Measurements from ENCODE around the gene PLK5.
A peak's percentile ranks its signal among the peaks of the same experiment; 100 is the strongest.
"Not testable (repeated sequence)": the region's sequence is repeated elsewhere in the genome, so short reads cannot be mapped to it uniquely, and the experiment has no call there.

Gene PLK5

GRCh38 chr19:1507763-1508506 lies 15.9 kb upstream of the PLK5 start:
- peak; percentile 99 for DNase-seq

- no peak for DNase-seq
Measured at GRCh38 chr19:1508507-1508856, 15.4 kb upstream of the PLK5 start.

GRCh38 chr19:1509602-1510441 lies 14.1 kb upstream of the PLK5 start:
- DNase-seq = no peak

GRCh38 chr19:1510442-1510806 lies 13.5 kb upstream of the PLK5 start:
- DNase-seq = no peak

GRCh38 chr19:1510807-1511206 lies 13.1 kb upstream of the PLK5 start:
- no peak for DNase-seq

GRCh38 chr19:1511318-1512317 lies 12.3 kb upstream of the PLK5 start:
- no peak for DNase-seq

GRCh38 chr19:1512671-1513498 lies 11.0 kb upstream of the PLK5 start, which contains the start of gene ADAMTSL5:
TSS of gene ADAMTSL5 (minus strand) at chr19:1513019. CDS start at chr19:1510943, 2,076 bp downstream.
- peak; percentile 54 for DNase-seq

- DNase-seq = no peak
Measured at GRCh38 chr19:1513499-1514294, 10.2 kb upstream of the PLK5 start.

GRCh38 chr19:1514295-1514661 lies 9.6 kb upstream of the PLK5 start:
- no peak for DNase-seq

- DNase-seq = no peak
Measured at GRCh38 chr19:1514986-1515721, 8.7 kb upstream of the PLK5 start.

GRCh38 chr19:1516395-1516753 lies 7.5 kb upstream of the PLK5 start:
- DNase-seq = no peak

- no peak for DNase-seq
Measured at GRCh38 chr19:1518471-1518870, 5.4 kb upstream of the PLK5 start.

- DNase-seq = not testable (repeated sequence)
Measured at GRCh38 chr19:1519802-1520201, 4.1 kb upstream of the PLK5 start.

- DNase-seq = no peak
Measured at GRCh38 chr19:1520203-1520780, 3.6 kb upstream of the PLK5 start.

- DNase-seq = peak; percentile 35
Measured at GRCh38 chr19:1521636-1522035, 2.2 kb upstream of the PLK5 start.

- DNase-seq = no peak
Measured at GRCh38 chr19:1522061-1522460, 1.8 kb upstream of the PLK5 start.

GRCh38 chr19:1522838-1523237 lies 1.0 kb upstream of the PLK5 start:
- DNase-seq = no peak

- DNase-seq = peak; percentile 33
Measured at GRCh38 chr19:1524287-1524971, 552 bp downstream of the PLK5 start.

- no peak for DNase-seq
Measured at GRCh38 chr19:1524972-1525325, 1.1 kb downstream of the PLK5 start.

- no peak for DNase-seq
Measured at GRCh38 chr19:1525343-1525742, 1.5 kb downstream of the PLK5 start.
